Ectodermal cell (in vitro differentiated cells): ENCODE measurements around the gene TRRAP.

Experiments
- H3K27ac ChIP-seq: 2 replicates; pipeline ENCODE4 v1.7.0; 2013; ENCODE audit warnings: mild to moderate bottlenecking, low read depth, low read length; ENCODE audit not compliant: insufficient read depth, poor library complexity, severe bottlenecking
- H3K27me3 ChIP-seq: 2 replicates; pipeline ENCODE4 v1.7.0; 2013; ENCODE audit warnings: mild to moderate bottlenecking, low read length; ENCODE audit not compliant: insufficient read depth, control insufficient read depth, poor library complexity, severe bottlenecking
- H3K36me3 ChIP-seq: one replicate; pipeline ENCODE4 v1.7.0; 2013; ENCODE audit warnings: low read length; ENCODE audit not compliant: control insufficient read depth, insufficient read depth
- H3K4me1 ChIP-seq: one replicate; pipeline ENCODE4 v1.7.0; 2013; ENCODE audit warnings: low read length; ENCODE audit not compliant: control insufficient read depth, insufficient read depth
- H3K4me3 ChIP-seq: 2 replicates; pipeline ENCODE4 v1.7.0; 2013; ENCODE audit warnings: low read depth, low read length, control low read depth; ENCODE audit not compliant: insufficient read depth
- H3K9me3 ChIP-seq: 2 replicates; pipeline ENCODE4 v1.7.0; 2013; ENCODE audit warnings: mild to moderate bottlenecking, low read length, moderate library complexity; ENCODE audit not compliant: control insufficient read depth
- WGBS, 2 experiments: methylation state at CpG; one replicate each; pipeline ENCODE4 v1.1.7; 2013; ENCODE audit warnings: missing lambda C conversion rate in 2 of 2; 5-methylcytosine and 5-hydroxymethylcytosine counted together

Gene TRRAP

GRCh38 chr7:98934267-98934666, 55.9 kb downstream of the TRRAP start:
- 96% methylated on average over 3 of the region's 3 CpGs for WGBS, 2 experiments
- Histone ChIP-seq H3K36me3 (peaks cover 49% of the 10 kb centered on the region), H3K27ac (no peak overlapping the region)

GRCh38 chr7:98935811-98936210, 57.5 kb downstream of the TRRAP start:
- no peak overlapping the region for H3K4me3 ChIP-seq
- no peaks in the 10 kb centered on the region for H3K9me3 ChIP-seq
- H3K27ac ChIP-seq = no peak overlapping the region
- H3K4me1 ChIP-seq = no peaks in the 10 kb centered on the region
- 87 to 95% methylated on average over 2 of the region's 2 CpGs for WGBS, 2 experiments
- peaks cover 50% of the 10 kb centered on the region for H3K36me3 ChIP-seq
- H3K27me3 ChIP-seq = no peaks in the 10 kb centered on the region

More at GRCh38 chr7:98934267-98934666, 55.9 kb downstream of the TRRAP start:
- no peaks in the 10 kb centered on the region for H3K9me3 ChIP-seq
- H3K4me3 ChIP-seq = no peak overlapping the region
- no peaks in the 10 kb centered on the region for H3K4me1 ChIP-seq
- no peaks in the 10 kb centered on the region for H3K27me3 ChIP-seq

- 94% methylated on average over 6 of the region's 6 CpGs for WGBS, 2 experiments
- no peaks in the 10 kb centered on the region for H3K4me1 ChIP-seq
- H3K9me3 ChIP-seq = no peaks in the 10 kb centered on the region
- no peak overlapping the region for H3K27ac ChIP-seq
- peaks cover 50% of the 10 kb centered on the region for H3K36me3 ChIP-seq
- H3K27me3 ChIP-seq = no peaks in the 10 kb centered on the region
- H3K4me3 ChIP-seq = no peak overlapping the region
Measured at GRCh38 chr7:98943336-98943735, 65.0 kb downstream of the TRRAP start.

GRCh38 chr7:98944386-98944785, 66.1 kb downstream of the TRRAP start:
- Histone ChIP-seq H3K4me1 (no peaks in the 10 kb centered on the region), H3K9me3 (no peaks in the 10 kb centered on the region), H3K27ac (no peak overlapping the region), H3K4me3 (no peak overlapping the region), H3K36me3 (peaks cover 56% of the 10 kb centered on the region), H3K27me3 (no peaks in the 10 kb centered on the region)
- WGBS, 2 experiments = 91 to 96% methylated on average over 4 of the region's 4 CpGs

- Histone ChIP-seq H3K4me3 (no peak overlapping the region), H3K27ac (no peak overlapping the region), H3K36me3 (peaks cover 65% of the 10 kb centered on the region), H3K27me3 (no peaks in the 10 kb centered on the region), H3K9me3 (no peaks in the 10 kb centered on the region), H3K4me1 (no peaks in the 10 kb centered on the region)
- WGBS, 2 experiments = 94 to 98% methylated on average over 7 of the region's 7 CpGs
Measured at GRCh38 chr7:98945852-98946251, 67.5 kb downstream of the TRRAP start.

GRCh38 chr7:98946389-98946788, 68.1 kb downstream of the TRRAP start:
- Histone ChIP-seq H3K4me3 (no peak overlapping the region), H3K27me3 (no peaks in the 10 kb centered on the region), H3K4me1 (no peaks in the 10 kb centered on the region), H3K9me3 (no peaks in the 10 kb centered on the region), H3K36me3 (peaks cover 65% of the 10 kb centered on the region), H3K27ac (no peak overlapping the region)
- WGBS, 2 experiments = 88 to 90% methylated on average over 8 of the region's 8 CpGs

- WGBS, 2 experiments = 96% methylated on average over 21 of the region's 21 CpGs
- H3K4me1 ChIP-seq = no peaks in the 10 kb centered on the region
Measured at GRCh38 chr7:98949336-98950044, 71.2 kb downstream of the TRRAP start.

GRCh38 chr7:98955992-98956391, 77.7 kb downstream of the TRRAP start:
- H3K36me3 ChIP-seq = peaks cover 68% of the 10 kb centered on the region
- H3K27me3 ChIP-seq = no peaks in the 10 kb centered on the region
- no peak overlapping the region for H3K4me3 ChIP-seq
- 95 to 96% methylated on average over 19 of the region's 19 CpGs for WGBS, 2 experiments
- no peaks in the 10 kb centered on the region for H3K9me3 ChIP-seq
- H3K4me1 ChIP-seq = no peaks in the 10 kb centered on the region
- no peak overlapping the region for H3K27ac ChIP-seq

More at GRCh38 chr7:98949336-98950044, 71.2 kb downstream of the TRRAP start:
- Histone ChIP-seq H3K27ac (no peak overlapping the region), H3K9me3 (no peaks in the 10 kb centered on the region), H3K4me3 (no peak overlapping the region), H3K36me3 (peaks cover 65% of the 10 kb centered on the region), H3K27me3 (no peaks in the 10 kb centered on the region)

GRCh38 chr7:98956469-98956868, 78.1 kb downstream of the TRRAP start:
- H3K4me3 ChIP-seq = no peak overlapping the region
- no peaks in the 10 kb centered on the region for H3K27me3 ChIP-seq
- no peak overlapping the region for H3K27ac ChIP-seq
- H3K36me3 ChIP-seq = peaks cover 68% of the 10 kb centered on the region
- 95 to 98% methylated on average over 9 of the region's 9 CpGs for WGBS, 2 experiments
- H3K9me3 ChIP-seq = no peaks in the 10 kb centered on the region
- no peaks in the 10 kb centered on the region for H3K4me1 ChIP-seq

- Histone ChIP-seq H3K36me3 (peaks cover 70% of the 10 kb centered on the region), H3K4me3 (no peak overlapping the region), H3K9me3 (no peaks in the 10 kb centered on the region), H3K27me3 (no peaks in the 10 kb centered on the region), H3K27ac (no peak overlapping the region), H3K4me1 (no peaks in the 10 kb centered on the region)
- 92 to 97% methylated on average over 9 of the region's 9 CpGs for WGBS, 2 experiments
Measured at GRCh38 chr7:98956937-98957336, 78.6 kb downstream of the TRRAP start.
